SK-N-SH treated with all-trans-retinoic acid at 6 μM for 48 hours (cell line): ENCODE measurements around the gene TFG.

ENCODE experiments used
- CREB5 ChIP-seq: fragments of 250-450 bp; sonication (Bioruptor Pico); IDR thresholded peaks from 2 replicates; pipeline ENCODE4 v1.5.1; 2020; ENCODE audit warnings: low read depth, mild to moderate bottlenecking, moderate library complexity
- CSDC2 ChIP-seq: fragments of 250-450 bp; sonication (Bioruptor Pico); IDR thresholded peaks from 2 replicates; pipeline ENCODE4 v1.5.0; 2020; ENCODE audit warnings: mild to moderate bottlenecking, moderate library complexity
- GLIS3 ChIP-seq: fragments of 250-450 bp; sonication (Bioruptor Pico); IDR thresholded peaks from 2 replicates; pipeline ENCODE4 v1.5.0; 2020; ENCODE audit warnings: mild to moderate bottlenecking, moderate library complexity
- OSR1 ChIP-seq: fragments of 250-450 bp; sonication (Bioruptor Pico); IDR thresholded peaks from 2 replicates; pipeline ENCODE4 v1.8.0; 2022; ENCODE audit warnings: moderate library complexity, mild to moderate bottlenecking, inconsistent platforms
- PATZ1 ChIP-seq: fragments of 250-450 bp; sonication (Bioruptor Pico); IDR thresholded peaks from 2 replicates; pipeline ENCODE4 v1.8.0; 2020; ENCODE audit warnings: mild to moderate bottlenecking, moderate library complexity, borderline replicate concordance
- POU6F1 ChIP-seq: fragments of 250-450 bp; sonication (Bioruptor Pico); IDR thresholded peaks from 2 replicates; pipeline ENCODE4 v1.8.0; 2021; ENCODE audit warnings: low read depth, mild to moderate bottlenecking, moderate library complexity, borderline replicate concordance
- RARB ChIP-seq: fragments of 250-450 bp; sonication (Bioruptor Pico); IDR thresholded peaks from 2 replicates; pipeline ENCODE4 v1.8.0; 2021; ENCODE audit warnings: mild to moderate bottlenecking, moderate library complexity
- ZC3H10 ChIP-seq: fragments of 250-450 bp; sonication (Bioruptor Pico); IDR thresholded peaks from 2 replicates; pipeline ENCODE4 v1.5.1; 2021; ENCODE audit warnings: mild to moderate bottlenecking, moderate library complexity
- ZFP3 ChIP-seq: fragments of 250-450 bp; sonication (Bioruptor Pico); IDR thresholded peaks from 2 replicates; pipeline ENCODE4 v1.5.0; 2020; ENCODE audit warnings: mild to moderate bottlenecking, moderate library complexity
- ZNF565 ChIP-seq: fragments of 450-650 bp; formaldehyde crosslinking; conservative IDR thresholded peaks from 2 replicates; pipeline ENCODE4 v1.5.0; 2020; ENCODE audit warnings: low read depth, mild to moderate bottlenecking, moderate library complexity

GRCh38 chr3:100759159-100759558 is 49.9 kb downstream of the TFG start:
- no peak for TF ChIP-seq ZFP3 (CRISPR knock-in tag)
- TF ChIP-seq ZC3H10 (CRISPR knock-in tag) = no peak
- no peak for TF ChIP-seq OSR1 (CRISPR knock-in tag)
- no peak for TF ChIP-seq CREB5 (CRISPR knock-in tag)
- no peak for TF ChIP-seq ZNF565 (CRISPR knock-in tag)
- TF ChIP-seq PATZ1 (CRISPR knock-in tag) = no peak
- no peak for TF ChIP-seq POU6F1 (CRISPR knock-in tag)
- TF ChIP-seq RARB (CRISPR knock-in tag) = no peak
- no peak for TF ChIP-seq GLIS3 (CRISPR knock-in tag)
- TF ChIP-seq CSDC2 (CRISPR knock-in tag) = no peak
